HG03460 (cell line): Measurements from ENCODE around the gene GTPBP1.

Experiments
- ATAC-seq: cut with Tn5 transposase; IDR thresholded peaks from one replicate; pipeline ENCODE4 v1.9.1; 2021; ENCODE audit not compliant: unreplicated experiment

Gene GTPBP1

GRCh38 chr22:38700789-38701628, 4.7 kb upstream of the GTPBP1 start, which contains the start of gene JOSD1:
TSS of gene JOSD1 (minus strand) at chr22:38700943. CDS start at chr22:38699987, 956 bp downstream.
- ATAC-seq, result peak; percentile 35

- no peak for ATAC-seq
Measured at GRCh38 chr22:38704654-38705234, 1.0 kb upstream of the GTPBP1 start.

- ATAC-seq, result peak; percentile 2
Measured at GRCh38 chr22:38706101-38706900, 557 bp downstream of the GTPBP1 start.

DNA sequence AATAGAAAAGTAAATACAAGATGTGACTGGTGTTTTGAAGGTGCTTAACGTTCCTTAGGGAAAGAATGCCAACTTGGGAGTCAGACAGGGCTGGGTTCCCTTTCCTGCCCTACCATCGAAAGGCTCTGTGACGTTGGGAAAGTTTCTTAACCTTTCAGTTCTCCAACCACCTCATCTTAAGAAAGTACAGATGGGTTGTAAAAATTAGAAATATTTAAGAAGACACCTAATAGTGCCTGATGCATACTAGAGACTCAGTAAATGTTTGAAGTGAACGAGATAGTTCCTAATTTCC, 1.1 kb downstream of the GTPBP1 start:
- ATAC-seq, result no peak

DNA sequence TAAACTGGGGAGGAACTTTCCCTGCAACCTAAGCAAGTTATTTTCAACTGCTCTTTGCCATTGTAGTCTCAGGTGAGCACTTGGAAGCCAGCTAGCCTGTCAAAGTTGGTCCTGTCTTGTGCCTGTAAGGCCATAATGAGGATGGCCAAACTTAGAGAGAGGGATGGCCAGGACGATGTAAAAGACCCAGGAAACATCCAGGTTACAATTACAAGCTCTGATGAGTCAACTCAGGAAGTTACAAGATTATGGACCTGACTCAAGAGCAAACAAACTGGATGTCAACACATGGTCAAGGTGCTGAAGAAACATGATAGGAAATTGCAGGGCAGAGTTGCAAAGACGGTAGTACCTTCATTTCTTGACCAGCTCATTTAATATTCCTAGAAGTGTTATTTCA, 1.6 kb downstream of the GTPBP1 start:
- ATAC-seq, result no peak

GRCh38 chr22:38707984-38708383, 2.2 kb downstream of the GTPBP1 start:
- no peak for ATAC-seq

DNA sequence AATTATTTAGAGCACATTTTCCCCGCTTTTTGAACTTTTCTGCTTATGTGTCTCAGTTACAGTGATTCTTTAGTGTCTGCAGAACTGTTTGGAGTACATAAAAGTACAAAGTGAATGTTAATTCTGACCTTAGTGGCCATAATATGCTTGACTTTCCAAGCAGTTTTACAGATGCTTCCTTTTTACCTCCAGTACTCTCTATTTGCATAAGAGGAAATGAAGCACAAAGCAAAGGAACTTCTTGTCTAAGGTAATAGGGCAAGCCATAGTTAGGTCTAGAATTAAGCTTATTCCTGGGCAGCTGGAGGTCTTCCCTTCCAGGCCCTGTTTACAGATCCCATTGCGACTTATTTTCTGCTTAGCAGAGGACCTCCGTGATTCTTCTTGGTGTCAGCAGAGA, 3.6 kb downstream of the GTPBP1 start:
- no peak for ATAC-seq

GRCh38 chr22:38710351-38710750, 4.6 kb downstream of the GTPBP1 start:
- no peak for ATAC-seq

GRCh38 chr22:38710866-38711265, 5.1 kb downstream of the GTPBP1 start:
- ATAC-seq, result no peak

- ATAC-seq, result no peak
Measured at GRCh38 chr22:38712486-38713207, 6.9 kb downstream of the GTPBP1 start.

DNA sequence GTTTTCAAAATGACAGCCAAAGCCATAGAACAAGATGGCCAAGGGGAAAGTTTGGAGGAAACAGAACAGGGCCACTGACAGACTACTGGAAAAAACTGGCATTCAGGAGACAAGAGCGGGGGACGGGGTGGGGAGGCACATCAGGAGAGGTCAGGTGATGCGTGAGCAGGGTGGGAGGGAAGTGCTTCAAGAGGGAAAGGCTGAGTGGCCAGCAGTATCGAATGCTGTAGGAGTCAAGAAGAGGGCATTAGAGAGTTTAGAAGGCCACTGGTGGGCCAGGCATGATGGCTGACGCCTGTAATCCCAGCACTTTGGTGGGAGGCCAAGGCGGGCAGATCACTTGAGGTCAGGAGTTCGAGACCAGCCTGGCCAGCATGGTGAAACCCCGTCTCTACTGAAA, 8.2 kb downstream of the GTPBP1 start:
- no peak for ATAC-seq

DNA sequence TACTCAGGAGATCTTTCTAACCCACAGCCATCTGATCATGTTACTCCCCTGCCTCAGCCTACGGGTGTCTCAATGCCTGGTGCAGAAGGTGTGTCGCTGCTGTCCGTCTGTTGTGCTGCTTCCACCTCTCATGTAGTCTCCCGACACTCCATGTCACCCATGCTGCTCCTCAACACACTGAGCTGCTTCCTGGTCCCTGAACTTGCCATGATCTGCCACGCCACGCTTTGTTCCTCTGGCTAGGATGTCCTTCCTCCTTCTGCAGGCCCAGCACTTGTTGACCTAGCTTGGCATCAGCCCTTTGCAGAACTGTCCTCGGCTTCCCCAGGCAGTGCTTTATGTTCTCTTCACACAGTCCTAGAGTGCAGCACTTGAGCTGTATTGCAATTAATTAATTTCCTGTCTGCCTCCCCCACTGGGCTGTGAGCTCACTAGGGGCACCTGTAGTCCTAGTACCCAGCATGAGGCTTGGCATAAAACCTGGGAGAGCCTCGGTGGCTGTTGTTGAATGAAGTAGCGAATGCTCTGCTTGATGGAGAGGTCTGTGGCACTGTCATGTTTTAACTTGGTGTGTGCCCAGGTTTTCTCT, 9.5 kb downstream of the GTPBP1 start:
- ATAC-seq, result no peak

DNA sequence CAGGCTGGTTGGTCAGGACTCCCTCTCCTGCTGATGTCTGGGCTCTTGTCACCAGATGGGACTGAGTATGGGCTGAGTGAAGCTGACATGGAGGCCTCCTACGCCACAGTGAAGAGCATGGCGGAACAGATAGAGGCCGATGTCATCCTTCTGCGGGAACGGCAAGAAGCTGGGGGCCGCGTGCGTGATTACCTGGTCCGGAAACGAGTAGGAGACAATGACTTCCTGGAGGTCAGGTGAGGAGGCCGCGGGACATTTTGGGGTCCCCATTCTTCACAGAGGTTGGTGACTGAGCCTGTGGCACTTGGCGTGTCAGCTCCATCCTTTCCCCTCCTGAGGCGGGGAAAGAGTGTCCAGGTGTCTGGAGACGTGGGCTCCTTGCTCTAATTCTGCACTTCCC, 10.1 kb downstream of the GTPBP1 start:
- ATAC-seq, result no peak

DNA sequence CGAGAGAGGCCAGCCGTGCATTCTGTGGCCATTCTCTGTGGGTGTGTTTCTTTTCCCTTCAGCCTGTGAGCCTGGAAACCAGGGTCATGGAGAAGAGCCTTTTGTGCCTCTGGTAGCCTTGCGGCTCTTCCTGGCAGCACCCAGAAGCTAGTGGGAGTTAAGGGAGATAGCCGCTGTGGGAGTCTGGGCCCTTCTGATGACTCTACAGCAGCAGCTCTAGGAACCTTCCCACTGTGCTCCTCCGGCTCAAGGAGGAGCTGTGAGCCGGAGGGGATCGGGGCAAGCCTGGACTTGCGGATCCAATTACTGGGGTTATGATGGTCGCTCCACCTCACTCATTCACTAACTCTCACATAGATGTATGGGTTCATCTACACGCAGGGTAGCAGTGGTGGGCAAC, 10.5 kb downstream of the GTPBP1 start:
- ATAC-seq, result no peak

DNA sequence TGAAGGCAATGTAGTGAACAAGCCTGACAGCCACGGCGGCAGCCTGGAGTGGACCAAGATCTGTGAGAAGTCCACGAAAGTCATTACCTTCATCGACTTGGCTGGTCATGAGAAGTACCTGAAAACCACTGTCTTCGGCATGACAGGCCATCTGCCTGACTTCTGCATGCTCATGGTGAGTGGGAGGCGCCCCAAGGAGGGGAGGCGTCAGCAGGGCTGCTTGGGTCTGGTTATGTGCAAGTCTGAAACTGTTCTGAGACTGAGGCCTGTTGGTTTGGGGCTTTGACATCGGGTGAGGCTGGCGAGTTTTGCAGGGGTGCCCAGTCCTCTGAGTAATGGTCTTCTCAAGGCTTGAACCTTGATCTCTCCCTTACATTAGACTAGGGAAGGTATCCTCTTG, 11.1 kb downstream of the GTPBP1 start:
- no peak for ATAC-seq

DNA sequence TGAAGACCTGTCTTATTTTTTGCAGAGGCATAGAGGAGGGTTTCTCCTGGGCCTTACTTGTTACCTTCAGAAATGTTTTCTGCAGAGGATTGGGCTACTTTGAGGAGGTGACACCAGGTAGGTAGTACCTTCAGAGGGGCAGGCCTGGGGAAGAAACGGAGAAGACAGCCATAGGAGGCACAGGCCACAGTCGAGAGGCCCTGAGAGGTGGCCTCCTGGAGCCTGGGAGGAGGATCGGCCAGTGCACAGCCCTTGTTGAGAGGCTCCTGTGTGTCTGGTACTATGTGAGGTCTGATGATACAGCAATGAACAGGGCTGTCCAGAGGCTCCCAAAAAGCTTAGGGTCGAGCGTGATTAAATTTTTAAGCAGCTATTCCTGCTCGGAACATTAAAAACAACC, 11.5 kb downstream of the GTPBP1 start:
- no peak for ATAC-seq

- ATAC-seq, result no peak
Measured at GRCh38 chr22:38718414-38718813, 12.7 kb downstream of the GTPBP1 start.

DNA sequence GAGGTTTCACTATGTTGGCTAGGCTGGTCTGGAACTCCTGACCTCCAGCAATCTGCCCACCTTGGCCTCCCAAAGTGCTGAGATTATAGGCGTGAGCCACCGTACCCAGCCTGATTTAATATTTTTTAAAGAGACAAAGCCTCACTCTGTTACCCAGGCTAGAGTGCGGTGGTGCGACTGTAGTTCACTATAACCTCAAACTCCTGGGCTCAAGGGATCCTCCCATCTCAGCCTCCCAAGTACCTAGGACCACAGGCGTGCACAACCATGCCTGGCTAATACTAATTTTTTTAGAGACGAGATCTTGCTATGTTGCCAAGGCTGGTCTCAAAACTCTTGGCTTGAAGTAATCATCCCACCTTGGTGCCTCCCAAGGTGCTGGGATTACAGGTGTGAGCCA, 13.5 kb downstream of the GTPBP1 start:
- no peak for ATAC-seq

- ATAC-seq, result no peak
Measured at GRCh38 chr22:38720350-38720749, 14.6 kb downstream of the GTPBP1 start.

GRCh38 chr22:38721551-38721950, 15.8 kb downstream of the GTPBP1 start:
- no peak for ATAC-seq

- ATAC-seq, result no peak
Measured at GRCh38 chr22:38724176-38724575, 18.4 kb downstream of the GTPBP1 start.
